H1 (cell line): ENCODE results near the gene RGP1. TPM values are rescaled to one million over a fixed set of nuclear protein-coding genes. Genes with fewer than 3 reads are reported as not detected.

Experiments
- CTCF ChIA-PET: fragments of 300-600 bp; sonication (Branson Sonifier 250); formaldehyde crosslinking; loops from one replicate; lab custom pipeline; 2021; ENCODE audit not compliant: partially characterized antibody; lab: Charles Lee
- POLR2A ChIA-PET: fragments of 300-600 bp; sonication (Branson Sonifier 250); formaldehyde crosslinking; loops from one replicate; lab custom pipeline; 2021; ENCODE audit warnings: inconsistent platforms; ENCODE audit not compliant: partially characterized antibody; lab: Charles Lee
- DNase-seq, 2 experiments: peaks; one replicate each; pipeline versions ENCODE4 v3.0.0 to v3.0.0-alpha.2; 2010 to 2022; ENCODE audit warnings: low spot score in 2 of 2, low read depth in 1 of 2, mixed read lengths in 1 of 2
- FAIRE-seq: peaks from 2 replicates; lab custom pipeline; 2011; peaks lifted over from hg19 to GRCh38; lab: Jason Lieb, UNC
- H2AFZ ChIP-seq: 2 replicates; pipeline ENCODE4 v1.8.1; 2012; ENCODE audit warnings: low read length, inconsistent platforms
- H2AK5ac ChIP-seq: 2 replicates; pipeline ENCODE4 v1.6.1; 2013; ENCODE audit warnings: low read depth, low read length
- H2BK120ac ChIP-seq: replicated peaks from 2 replicates; pipeline ENCODE3; 2013; ENCODE audit warnings: low read depth, low read length, inconsistent platforms
- H2BK12ac ChIP-seq: 2 replicates; pipeline ENCODE4 v1.6.1; 2013; ENCODE audit warnings: low read depth, low read length
- H2BK15ac ChIP-seq: 2 replicates; pipeline ENCODE4 v1.6.1; 2013; ENCODE audit warnings: low read length
- H2BK20ac ChIP-seq: 2 replicates; pipeline ENCODE4 v1.6.1; 2013; ENCODE audit warnings: low read length
- H2BK5ac ChIP-seq: 2 replicates; pipeline ENCODE4 v1.6.1; 2013; ENCODE audit warnings: low read depth, low read length
- H3K14ac ChIP-seq: 2 replicates; pipeline ENCODE4 v1.6.1; 2013; ENCODE audit warnings: inconsistent platforms; ENCODE audit not compliant: insufficient read length
- H3K18ac ChIP-seq: 2 replicates; pipeline ENCODE4 v1.6.1; 2013; ENCODE audit warnings: low read length; ENCODE audit errors: extremely low read depth
- H3K23ac ChIP-seq: 2 replicates; pipeline ENCODE4 v1.6.1; 2013; ENCODE audit warnings: inconsistent platforms; ENCODE audit not compliant: insufficient read length
- H3K23me2 ChIP-seq: 2 replicates; pipeline ENCODE4 v1.6.1; 2013; ENCODE audit warnings: low read depth, low read length
- H3K27ac ChIP-seq: 2 replicates; pipeline ENCODE4 v1.6.1; 2011; ENCODE audit warnings: low read depth, low read length, inconsistent platforms
- H3K27me3 ChIP-seq, 4 experiments: replicated peaks in 1 of 4; 1 replicate in 1 of 4; 2 replicates in 3 of 4; pipeline versions ENCODE4 v1.6.1 to v1.8.1; 2011 to 2013; ENCODE audit warnings: low read length in 3 of 4, mild to moderate bottlenecking in 3 of 4, inconsistent platforms in 2 of 4, mixed read lengths in 2 of 4, moderate library complexity in 1 of 4; ENCODE audit not compliant: control insufficient read depth in 3 of 4, insufficient read depth in 3 of 4; ENCODE audit errors: extremely low read depth in 1 of 4
- H3K36me3 ChIP-seq, 4 experiments: 2 replicates each; pipeline versions ENCODE4 v1.6.1 to v1.8.1; 2011 to 2013; ENCODE audit warnings: mild to moderate bottlenecking in 4 of 4, low read length in 3 of 4, moderate library complexity in 2 of 4, control low read depth in 1 of 4, inconsistent platforms in 1 of 4; ENCODE audit not compliant: insufficient read depth in 4 of 4, control insufficient read depth in 2 of 4
- H3K4ac ChIP-seq: replicated peaks from 2 replicates; pipeline ENCODE3; 2013; ENCODE audit warnings: low read length, low read depth, mixed read lengths, inconsistent platforms; ENCODE audit not compliant: insufficient read length
- H3K4me1 ChIP-seq, 4 experiments: replicated peaks in 1 of 4; 1 replicate in 1 of 4; 2 replicates in 3 of 4; pipeline versions ENCODE4 v1.6.1 to v1.8.1; 2011 to 2013; ENCODE audit warnings: low read length in 3 of 4, inconsistent platforms in 2 of 4, mixed read lengths in 1 of 4; ENCODE audit not compliant: insufficient read depth in 4 of 4, control insufficient read depth in 3 of 4
- H3K4me2 ChIP-seq, 2 experiments: 2 replicates each; pipeline versions ENCODE4 v1.6.1 to v1.8.1; 2011 to 2013; ENCODE audit warnings: low read depth in 2 of 2, low read length in 2 of 2, control low read depth in 1 of 2, inconsistent platforms in 1 of 2, mild to moderate bottlenecking in 1 of 2; ENCODE audit not compliant: insufficient read depth in 1 of 2
- H3K4me3 ChIP-seq, 4 experiments: fragments of 200-600, 300-600 bp in 1 of 4; sonication (generic), shearing (Covaris generic), sonication (Bioruptor Twin) in 1 of 4; 2 replicates each; pipeline versions ENCODE4 v1.5.1 to v1.8.1; 2011 to 2016; ENCODE audit warnings: low read length in 4 of 4, low read depth in 3 of 4, control low read depth in 2 of 4, inconsistent platforms in 2 of 4, mild to moderate bottlenecking in 2 of 4, mixed read lengths in 1 of 4, moderate library complexity in 1 of 4; ENCODE audit not compliant: insufficient read depth in 2 of 4; ENCODE audit errors: extremely low read depth in 1 of 4
- H3K56ac ChIP-seq: replicated peaks from 2 replicates; pipeline ENCODE3; 2013; ENCODE audit warnings: low read depth, mild to moderate bottlenecking, mixed read lengths, low read length, inconsistent platforms; ENCODE audit not compliant: insufficient read length
- H3K79me1 ChIP-seq: 2 replicates; pipeline ENCODE4 v1.6.1; 2013; ENCODE audit warnings: low read depth, low read length, control low read depth
- H3K79me2 ChIP-seq, 2 experiments: 2 replicates each; pipeline versions ENCODE4 v1.6.1 to v1.8.1; 2012 to 2013; ENCODE audit warnings: low read length in 2 of 2, mild to moderate bottlenecking in 2 of 2, inconsistent platforms in 1 of 2; ENCODE audit not compliant: insufficient read depth in 2 of 2, control insufficient read depth in 1 of 2
- H3K9ac ChIP-seq, 4 experiments: replicated peaks in 1 of 4; 1 replicate in 1 of 4; 2 replicates in 3 of 4; pipeline versions ENCODE4 v1.6.1 to v1.8.1; 2011 to 2013; ENCODE audit warnings: low read depth in 3 of 4, low read length in 3 of 4, control low read depth in 2 of 4, mild to moderate bottlenecking in 2 of 4, moderate library complexity in 2 of 4, inconsistent platforms in 1 of 4; ENCODE audit errors: extremely low read depth in 1 of 4
- H3K9me3 ChIP-seq, 2 experiments: 2 replicates each; pipeline versions ENCODE4 v1.6.1 to v1.8.1; 2012 to 2013; ENCODE audit warnings: mild to moderate bottlenecking in 2 of 2, moderate library complexity in 2 of 2, control low read depth in 1 of 2, inconsistent platforms in 1 of 2, low read depth in 1 of 2, low read length in 1 of 2, mixed read lengths in 1 of 2; ENCODE audit not compliant: insufficient read depth in 2 of 2
- H4K20me1 ChIP-seq, 2 experiments: replicated peaks in 1 of 2; 2 replicates each; pipeline versions ENCODE3 to v1.8.1; 2011 to 2013; ENCODE audit warnings: inconsistent platforms in 2 of 2, low read length in 2 of 2, mild to moderate bottlenecking in 1 of 2; ENCODE audit not compliant: insufficient read depth in 2 of 2, control insufficient read depth in 1 of 2
- H4K5ac ChIP-seq: 2 replicates; pipeline ENCODE4 v1.6.1; 2013; ENCODE audit warnings: low read length, low read depth, mixed read lengths, inconsistent platforms; ENCODE audit not compliant: insufficient read length
- H4K8ac ChIP-seq: 2 replicates; pipeline ENCODE4 v1.8.0; 2013; ENCODE audit warnings: mild to moderate bottlenecking, moderate library complexity, low read length, inconsistent platforms; ENCODE audit not compliant: insufficient read depth; ENCODE audit errors: extremely low read depth
- H4K91ac ChIP-seq: replicated peaks from 2 replicates; pipeline ENCODE3; 2013; ENCODE audit warnings: low read length, mixed read lengths, inconsistent platforms; ENCODE audit not compliant: insufficient read length
- BACH1 ChIP-seq: IDR thresholded peaks from 2 replicates; pipeline ENCODE4 v1.6.1; 2012; ENCODE audit warnings: low read length, improper control_type of control experiment
- CTCF ChIP-seq, 3 experiments: IDR thresholded peaks; 1 replicate in 2 of 3; 2 replicates in 1 of 3; pipeline versions ENCODE4 v1.5.1 to v1.6.1; 2011; ENCODE audit warnings: low read length in 3 of 3, mild to moderate bottlenecking in 3 of 3, inconsistent platforms in 2 of 3, low read depth in 1 of 3, moderate library complexity in 1 of 3; ENCODE audit not compliant: insufficient read depth in 1 of 3; ENCODE audit errors: control extremely low read depth in 1 of 3
- KDM1A ChIP-seq: fragments of 200-600, 300-600 bp; sonication (generic); IDR thresholded peaks from 2 replicates; pipeline ENCODE4 v1.7.1; 2016; ENCODE audit warnings: mild to moderate bottlenecking, low read length, borderline replicate concordance
- KDM5A ChIP-seq: fragments of 200-600 bp; IDR thresholded peaks from 2 replicates; pipeline ENCODE4 v1.7.1; 2012; ENCODE audit warnings: mild to moderate bottlenecking, low read length, inconsistent platforms, mixed read lengths
- SP4 ChIP-seq: IDR thresholded peaks from 2 replicates; pipeline ENCODE4 v1.6.1; 2012; ENCODE audit warnings: low read length, inconsistent platforms
- TAF1 ChIP-seq: IDR thresholded peaks from 2 replicates; pipeline ENCODE4 v1.6.1; 2011; ENCODE audit warnings: mild to moderate bottlenecking, low read depth, low read length
- WGBS, 2 experiments: shearing (Covaris generic) in 1 of 2; methylation state at CpG; one replicate each; pipeline versions ENCODE4 v1.1.6 to v1.1.7; 2013 to 2015; ENCODE audit warnings: low lambda C conversion rate in 2 of 2, mixed read lengths in 2 of 2, inconsistent platforms in 1 of 2, low coverage in 1 of 2, missing lambda C conversion rate in 1 of 2; ENCODE audit not compliant: insufficient replicate concordance in 2 of 2, insufficient coverage in 1 of 2, insufficient read length in 1 of 2; ENCODE audit errors: extremely low coverage in 1 of 2, missing lambda C conversion rate in 1 of 2; 5-methylcytosine and 5-hydroxymethylcytosine counted together
- polyA plus RNA-seq, 7 experiments: library from polyadenylated mRNA; depleted of rRNA in 3 of 7; stranded (reverse) in 5 of 7; unstranded in 2 of 7; fragments of >200 nt in 5 of 7; fragments of 200-250 nt in 2 of 7; gene quantifications; 1 replicate in 5 of 7; 2 replicates in 1 of 7; 4 replicates in 1 of 7; pipeline versions ENCODE4 v1.2.1 to v1.2.3, GENCODE V29; 2011 to 2013; ENCODE audit warnings: missing spikeins in 2 of 7, mixed read lengths in 2 of 7
- total RNA-seq: library from RNA; stranded (reverse); fragmentation: NEBNext Ultra II Directional; extraction: Animal tissue kit (Norgen Biotek cat#: 25700); gene quantifications from 2 replicates; pipeline ENCODE4 v1.2.1, GENCODE V29; 2021
- TF ChIP-seq, protein P1 (sequence below): IDR thresholded peaks from 2 replicates; pipeline ENCODE4 v1.6.1; 2011; ENCODE audit warnings: low read length, improper control_type of control experiment

The RGP1 gene
- total and polyA plus RNA-seq, 2 of the 8 experiments (the other 6 are each of a cell fraction or from before 2014, with no cell fraction given), result 11.8 to 22.7 TPM

DNA sequence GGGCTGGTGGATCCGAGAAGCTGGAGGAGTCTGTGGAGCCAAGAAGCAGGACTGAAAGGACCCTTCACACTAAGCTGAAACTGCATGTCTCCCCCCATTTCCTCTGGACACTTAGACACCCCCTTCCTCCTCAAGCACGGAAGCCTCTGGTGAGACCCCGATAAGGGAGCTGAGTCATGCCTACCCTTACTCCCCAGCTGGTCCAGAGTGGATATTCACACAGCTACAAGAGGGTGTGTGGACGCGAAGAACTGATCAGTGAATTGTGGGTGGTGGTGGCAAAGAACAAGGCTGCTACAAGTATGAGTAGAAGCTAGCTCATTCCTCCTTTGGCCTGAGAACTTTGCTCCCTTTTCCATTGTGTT lies 21.4 kb upstream of the RGP1 start:
- peak overlapping the region; percentile 94 for H2BK12ac ChIP-seq
- peak overlapping the region; percentile 79; the same call in 1 of the 2 replicates for H3K18ac ChIP-seq
- no peaks in the 10 kb centered on the region; a peak in 1 of 4 replicates for H3K9me3 ChIP-seq
- peaks cover 4 to 21% (median 13%) of the 10 kb centered on the region in 4 experiments; a peak in 7 of 8 replicates for H3K36me3 ChIP-seq
- no peak overlapping the region for H2AFZ ChIP-seq
- peaks cover 11% of the 10 kb centered on the region; the same call in 1 of the 2 replicates for H3K23me2 ChIP-seq
- peaks cover 16% of the 10 kb centered on the region for H3K79me1 ChIP-seq
- H3K4me1 ChIP-seq, result peaks cover 21 to 42% (median 30%) of the 10 kb centered on the region in 4 experiments
- H3K4me3 ChIP-seq, result peak overlapping the region in 3 of 4 experiments; percentile 26 to 46 (median 35); a peak in 6 of 8 replicates
- peaks cover 0 to 4% of the 10 kb centered on the region in 2 experiments for H4K20me1 ChIP-seq
- peak overlapping the region; percentile 95; the same call in 1 of the 2 replicates for H2AK5ac ChIP-seq
- H3K79me2 ChIP-seq, result peaks cover 2 to 54% of the 10 kb centered on the region in 2 experiments
- FAIRE-seq, result no peak
- H3K23ac ChIP-seq, result no peak overlapping the region
- TF ChIP-seq, protein P1, sequence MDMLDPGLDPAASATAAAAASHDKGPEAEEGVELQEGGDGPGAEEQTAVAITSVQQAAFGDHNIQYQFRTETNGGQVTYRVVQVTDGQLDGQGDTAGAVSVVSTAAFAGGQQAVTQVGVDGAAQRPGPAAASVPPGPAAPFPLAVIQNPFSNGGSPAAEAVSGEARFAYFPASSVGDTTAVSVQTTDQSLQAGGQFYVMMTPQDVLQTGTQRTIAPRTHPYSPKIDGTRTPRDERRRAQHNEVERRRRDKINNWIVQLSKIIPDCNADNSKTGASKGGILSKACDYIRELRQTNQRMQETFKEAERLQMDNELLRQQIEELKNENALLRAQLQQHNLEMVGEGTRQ, result no peak
- TF ChIP-seq TAF1 (peak; percentile 20; the same call in 1 of the 2 replicates), KDM1A (no peak), CTCF (IDR thresholded peaks at IDR 0.05; ENCODE audit: control extremely low read depth in 1 of 3, insufficient read depth in 1 of 3, low read depth in 1 of 3, low read length in 3 of 3) (peak in 1 of 3 experiments; percentile 5; a peak in 1 of 4 replicates), KDM5A (no peak), SP4 (peak; percentile 22; the same call in 1 of the 2 replicates), BACH1 (peak; percentile 51; the same call in 1 of the 2 replicates)
- TF ChIP-seq, all 59 proteins: peak for 4
- H2BK15ac ChIP-seq, result no peak overlapping the region
- peak overlapping the region; percentile 88 for H2BK5ac ChIP-seq
- H3K4me2 ChIP-seq, result peak overlapping the region; percentile 69 to 92
- peak overlapping the region; percentile 77 for H4K91ac ChIP-seq
- H3K27ac ChIP-seq, result peak overlapping the region; percentile 58
- H4K8ac ChIP-seq, result peak overlapping the region; percentile 69; the same call in 1 of the 2 replicates
- ChIA-PET POLR2A (interaction anchor here (0.6 to 11.1 kb wide), 25 partner anchors 9 to 656 kb away, joined by 3 to 158 read pairs (median 4); partner anchors contain the start of genes CCDC107, SIT1, SPAG8 and STOML2), CTCF (interaction anchor here (0.5 to 16.0 kb wide), 27 partner anchors 8 to 185 kb away, joined by 3 to 198 read pairs (median 7); partner anchors contain the start of genes ARHGEF39, CCDC107, GBA2 and MSMP)
- peak overlapping the region in 3 of 4 experiments; percentile 26 to 43 (median 41); a peak in 2 of 7 replicates for H3K9ac ChIP-seq
- DNase-seq, result no peak
- no peaks in the 10 kb centered on the region for H3K27me3 ChIP-seq
- H3K4ac ChIP-seq, result no peak overlapping the region
- peak overlapping the region; percentile 26 for H4K5ac ChIP-seq
- no peak overlapping the region for H3K56ac ChIP-seq
- WGBS, 2 experiments, result 58% methylated on average over 5 of the region's 5 CpGs; no CpG with 5 or more reads in 1 of the 2 experiments
- no peak overlapping the region for H2BK120ac ChIP-seq
- no peak overlapping the region for H3K14ac ChIP-seq
- H2BK20ac ChIP-seq, result no peak overlapping the region; the same call in 1 of the 2 replicates
